Kidney tubule cell (primary cell): Measurements from ENCODE around the gene PRELP.
"Not testable (repeated sequence)": the region's sequence is repeated elsewhere in the genome, so short reads cannot be mapped to it uniquely, and the experiment has no call there.

Experiments used
- DNase-seq: peaks from one replicate; pipeline ENCODE4 v3.0.0-alpha.2; 2018; ENCODE audit warnings: low spot score

The PRELP gene

GRCh38 chr1:203506858-203507626 lies 31.4 kb downstream of the PRELP start:
- DNase-seq = peak; percentile 44

GRCh38 chr1:203507759-203508158 lies 32.2 kb downstream of the PRELP start:
- no peak for DNase-seq

GRCh38 chr1:203508463-203509073 lies 33.0 kb downstream of the PRELP start:
- DNase-seq = no peak

- no peak for DNase-seq
Measured at GRCh38 chr1:203509135-203509534, 33.5 kb downstream of the PRELP start.

GRCh38 chr1:203511513-203511912 lies 35.9 kb downstream of the PRELP start:
- DNase-seq = no peak

- DNase-seq = peak; percentile 8
Measured at GRCh38 chr1:203511930-203512329, 36.3 kb downstream of the PRELP start.

GRCh38 chr1:203512517-203512847 lies 36.9 kb downstream of the PRELP start:
- no peak for DNase-seq

- peak; percentile 98 for DNase-seq
Measured at GRCh38 chr1:203512848-203513584, 37.4 kb downstream of the PRELP start.

- no peak for DNase-seq
Measured at GRCh38 chr1:203513585-203514031, 38.0 kb downstream of the PRELP start.

GRCh38 chr1:203516184-203516583 lies 40.6 kb downstream of the PRELP start:
- no peak for DNase-seq

GRCh38 chr1:203516906-203517305 lies 41.3 kb downstream of the PRELP start:
- DNase-seq = no peak

GRCh38 chr1:203517426-203518110 lies 42.0 kb downstream of the PRELP start:
- DNase-seq = no peak

- not testable (repeated sequence) for DNase-seq
Measured at GRCh38 chr1:203518139-203518538, 42.5 kb downstream of the PRELP start.

GRCh38 chr1:203518541-203518940 lies 42.9 kb downstream of the PRELP start:
- no peak for DNase-seq

GRCh38 chr1:203519053-203519840 lies 43.6 kb downstream of the PRELP start:
- DNase-seq = peak; percentile 75

GRCh38 chr1:203519896-203520295 lies 44.3 kb downstream of the PRELP start:
- DNase-seq = no peak

GRCh38 chr1:203520315-203520714 lies 44.7 kb downstream of the PRELP start:
- DNase-seq = peak; percentile 77

GRCh38 chr1:203521074-203521794 lies 45.6 kb downstream of the PRELP start:
- no peak for DNase-seq

- no peak for DNase-seq
Measured at GRCh38 chr1:203521812-203522211, 46.2 kb downstream of the PRELP start.

- no peak for DNase-seq
Measured at GRCh38 chr1:203522237-203522636, 46.6 kb downstream of the PRELP start.

GRCh38 chr1:203523667-203524066 lies 48.1 kb downstream of the PRELP start:
- DNase-seq = no peak
